Measurements from ENCODE around the gene S100A11. TPM values are rescaled to one million over a fixed set of nuclear protein-coding genes. Genes with fewer than 3 reads are reported as not detected.
A peak's percentile ranks its signal among the peaks of the same experiment; 100 is the strongest.

The S100A11 gene
- total RNA-seq, 2 experiments from 2014 or later = 269 to 293 TPM

DNA sequence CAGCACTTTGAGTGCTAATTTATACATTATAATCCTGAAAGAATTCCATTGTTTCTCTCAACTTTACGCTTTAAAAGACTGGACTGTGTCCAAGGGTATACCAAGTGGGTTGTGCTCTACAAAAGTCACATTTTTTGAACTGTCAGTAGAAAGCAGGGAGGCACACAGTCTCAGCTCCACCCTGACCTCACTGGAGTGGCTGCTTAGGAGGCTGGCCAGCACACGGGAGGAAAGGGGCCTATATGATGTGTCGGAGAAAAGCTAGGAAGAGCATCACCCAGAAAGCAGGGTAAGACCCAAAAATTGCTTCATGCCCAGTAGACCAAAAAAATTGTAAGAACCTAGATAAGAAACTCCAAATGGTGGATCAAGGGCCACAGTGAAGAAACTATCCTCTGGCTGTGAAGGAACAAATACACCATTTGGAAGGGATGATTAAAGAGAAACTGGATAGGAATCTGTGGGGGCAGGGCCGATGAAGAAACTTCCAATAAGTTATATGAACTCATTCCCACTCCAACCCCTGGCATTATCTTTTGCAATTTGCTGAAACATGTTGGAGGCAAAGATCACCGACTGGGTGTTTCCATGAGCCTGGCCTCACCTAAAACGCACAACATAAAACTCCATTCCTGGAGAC, 45.0 kb downstream of the S100A11 start:
- peaks cover 64% of the 10 kb centered on the region for H3K4me1 Mint-ChIP-seq (ENCODE audit: low read depth)
- H3K4me3 Mint-ChIP-seq = peak overlapping the region; percentile 99
- ATAC-seq (no peak), DNase-seq (no peak)
- ChIA-PET CTCF (interaction anchor here (0.6 to 27.4 kb wide), 6 partner anchors 10 to 467 kb away, joined by 3 to 1011 read pairs (median 4); no protein-coding TSS in a partner anchor), POLR2A (interaction anchor here (1.5 to 1.6 kb wide), 2 partner anchors 87 to 94 kb away, joined by 3 to 4 read pairs; no protein-coding TSS in a partner anchor)
- no peaks in the 10 kb centered on the region for H3K27me3 Mint-ChIP-seq (ENCODE audit: low read depth)
- peaks cover 55% of the 10 kb centered on the region for H3K36me3 Mint-ChIP-seq (ENCODE audit: low read depth)
- no peak overlapping the region for H3K27ac Mint-ChIP-seq
- H3K9me3 Mint-ChIP-seq (ENCODE audit: insufficient read depth) = no peaks in the 10 kb centered on the region

DNA sequence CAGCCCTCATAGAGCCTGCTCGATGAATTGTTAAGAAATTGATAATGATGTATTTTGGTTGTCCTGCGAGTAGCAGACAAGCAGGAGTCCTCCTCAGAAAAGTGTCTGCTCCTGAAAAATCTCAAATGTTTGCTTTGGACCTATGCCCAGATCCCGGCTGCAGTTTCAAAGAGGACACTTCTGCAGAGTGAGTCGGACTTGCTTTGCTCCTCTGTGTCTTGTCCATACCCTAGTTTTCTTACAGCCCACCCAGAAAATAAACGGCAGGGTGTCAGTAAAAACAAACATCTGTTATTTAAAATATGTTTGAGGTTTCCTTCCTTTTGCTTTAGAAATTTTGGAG, 46.0 kb downstream of the S100A11 start:
- H3K4me3 Mint-ChIP-seq = peak overlapping the region; percentile 99
- ChIA-PET CTCF (interaction anchor here (1.1 to 28.9 kb wide), 5 partner anchors 1 to 57 kb away, joined by 3 to 1011 read pairs (median 11); partner anchors contain the start of gene S100A10), POLR2A (no interaction called here)
- peaks cover 74% of the 10 kb centered on the region for H3K4me1 Mint-ChIP-seq (ENCODE audit: low read depth)
- peaks cover 64% of the 10 kb centered on the region for H3K36me3 Mint-ChIP-seq (ENCODE audit: low read depth)
- no peak for ATAC-seq
- no peaks in the 10 kb centered on the region for H3K9me3 Mint-ChIP-seq (ENCODE audit: insufficient read depth)
- no peaks in the 10 kb centered on the region for H3K27me3 Mint-ChIP-seq (ENCODE audit: low read depth)
- no peak for DNase-seq
- H3K27ac Mint-ChIP-seq = peak overlapping the region; percentile 16

DNA sequence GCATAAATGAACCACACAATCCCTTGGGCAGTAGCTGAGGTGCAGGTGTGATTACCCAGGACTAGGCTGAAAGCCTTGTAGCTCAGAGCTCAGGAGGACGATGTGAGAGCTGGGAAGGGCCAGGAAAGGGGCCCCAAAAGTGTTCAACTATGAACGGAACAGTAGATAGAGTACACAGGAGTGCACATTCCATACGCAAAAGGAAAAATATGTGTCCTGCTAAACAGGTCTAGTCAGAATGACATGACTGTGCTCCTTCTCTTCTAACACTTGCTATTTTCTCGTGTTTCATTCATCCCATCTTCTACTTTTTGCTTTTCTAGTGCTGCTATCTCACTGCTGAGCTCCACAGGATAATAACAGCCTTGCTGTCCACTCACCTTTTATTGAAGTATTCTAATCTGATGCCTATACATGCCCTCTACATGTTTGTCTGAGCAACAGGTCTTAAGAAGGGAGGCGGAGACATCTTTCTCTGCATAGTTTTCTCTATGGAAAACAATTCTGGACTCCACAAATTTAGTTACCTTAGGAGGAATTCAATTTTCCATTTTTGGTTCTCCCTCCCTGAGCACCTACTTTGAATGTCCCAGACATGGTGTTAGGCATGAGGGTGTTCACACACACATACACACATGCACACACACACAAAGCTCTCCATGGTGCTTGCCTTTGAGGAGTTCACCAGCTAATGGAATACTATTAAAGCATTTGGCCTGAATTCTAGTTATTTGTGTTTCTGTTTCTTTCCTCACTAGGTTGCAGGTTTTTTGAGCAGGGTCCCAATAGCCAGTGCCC, 46.5 kb downstream of the S100A11 start:
- DNase-seq (no peak), ATAC-seq (no peak)
- H3K36me3 Mint-ChIP-seq (ENCODE audit: low read depth) = peaks cover 70% of the 10 kb centered on the region
- H3K4me1 Mint-ChIP-seq (ENCODE audit: low read depth) = peaks cover 78% of the 10 kb centered on the region
- H3K4me3 Mint-ChIP-seq = peak overlapping the region; percentile 99
- CTCF ChIA-PET = interaction anchor here (0.7 to 28.9 kb wide), 8 partner anchors 2 to 108 kb away, joined by 3 to 1011 read pairs (median 4); partner anchors contain the start of gene S100A10
- peak overlapping the region; percentile 35 for H3K27ac Mint-ChIP-seq
- POLR2A ChIA-PET = no interaction called here
- H3K9me3 Mint-ChIP-seq (ENCODE audit: insufficient read depth) = no peaks in the 10 kb centered on the region
- no peaks in the 10 kb centered on the region for H3K27me3 Mint-ChIP-seq (ENCODE audit: low read depth)

DNA sequence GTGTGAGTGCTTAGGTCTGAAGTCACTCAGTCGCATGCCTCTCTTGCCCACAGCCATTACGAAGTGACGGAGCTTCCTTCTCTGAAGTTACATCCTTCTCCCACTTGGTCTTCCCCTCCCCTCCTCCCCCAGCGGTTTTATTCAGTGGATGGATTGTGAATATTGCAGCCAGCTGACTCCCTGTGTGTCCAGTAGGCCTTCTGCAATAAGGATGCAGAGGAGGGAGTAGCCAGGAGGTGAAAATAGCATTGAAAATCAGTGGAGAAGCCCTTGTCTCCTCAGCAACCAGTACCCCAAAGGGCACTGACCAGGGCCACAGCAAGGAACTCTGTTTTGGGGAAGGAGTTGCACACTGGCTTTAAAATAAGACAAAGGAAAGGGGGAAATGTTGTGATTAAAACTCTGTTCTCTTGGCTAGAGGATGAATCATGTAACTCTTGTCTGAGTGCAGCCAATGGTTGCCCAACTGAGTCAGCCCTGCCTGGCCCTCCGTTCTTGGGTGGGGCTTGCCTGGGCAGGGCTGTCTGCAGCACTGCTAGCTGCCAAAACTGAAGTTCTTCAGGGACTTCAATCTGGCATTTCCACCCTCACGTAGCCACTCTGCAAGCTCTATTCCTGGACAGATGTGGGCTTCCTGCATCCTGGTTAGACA, 47.5 kb downstream of the S100A11 start:
- DNase-seq (peak; percentile 44), ATAC-seq (no peak)
- no peaks in the 10 kb centered on the region for H3K27me3 Mint-ChIP-seq (ENCODE audit: low read depth)
- POLR2A ChIA-PET = no interaction called here
- H3K27ac Mint-ChIP-seq = peak overlapping the region; percentile 67
- H3K9me3 Mint-ChIP-seq (ENCODE audit: insufficient read depth) = no peaks in the 10 kb centered on the region
- H3K4me3 Mint-ChIP-seq = peak overlapping the region; percentile 17
- H3K36me3 Mint-ChIP-seq (ENCODE audit: low read depth) = peaks cover 79% of the 10 kb centered on the region
- peaks cover 80% of the 10 kb centered on the region for H3K4me1 Mint-ChIP-seq (ENCODE audit: low read depth)
- CTCF ChIA-PET = interaction anchor here (1.2 to 28.9 kb wide), 5 partner anchors 3 to 107 kb away, joined by 3 to 1011 read pairs (median 8); partner anchors contain the start of gene S100A10

DNA sequence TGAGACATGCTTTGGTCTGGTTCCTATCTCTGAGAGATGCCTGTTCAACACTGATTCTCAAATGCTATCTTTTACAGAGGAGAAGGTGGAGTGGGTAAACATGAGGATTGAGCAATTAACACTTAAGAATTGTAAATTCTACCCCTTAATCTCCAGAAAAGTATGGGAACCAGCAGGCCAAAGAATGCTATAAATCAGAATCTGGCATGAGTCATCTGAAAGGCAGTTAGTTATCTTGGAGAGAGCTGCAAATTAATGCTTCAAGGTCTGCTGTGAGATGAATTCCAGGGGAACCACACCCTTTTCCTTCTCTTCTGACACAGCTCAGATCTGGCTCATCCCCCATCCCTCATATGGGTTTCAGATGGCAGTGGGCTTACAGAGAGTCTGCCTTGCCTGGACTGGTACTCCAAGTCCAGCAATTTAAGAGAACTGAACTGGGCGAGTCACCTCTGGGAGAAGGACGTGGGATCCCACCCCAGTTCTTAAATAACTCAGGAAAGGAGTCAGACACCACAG, 48.3 kb downstream of the S100A11 start:
- DNase-seq (no peak), ATAC-seq (no peak)
- H3K4me3 Mint-ChIP-seq = no peak overlapping the region
- ChIA-PET CTCF (interaction anchor here (0.9 to 28.9 kb wide), 5 partner anchors 3 to 79 kb away, joined by 3 to 1011 read pairs (median 8); partner anchors contain the start of genes S100A10 and THEM4), POLR2A (no interaction called here)
- H3K27me3 Mint-ChIP-seq (ENCODE audit: low read depth) = no peaks in the 10 kb centered on the region
- peaks cover 88% of the 10 kb centered on the region for H3K36me3 Mint-ChIP-seq (ENCODE audit: low read depth)
- peaks cover 86% of the 10 kb centered on the region for H3K4me1 Mint-ChIP-seq (ENCODE audit: low read depth)
- H3K9me3 Mint-ChIP-seq (ENCODE audit: insufficient read depth) = no peaks in the 10 kb centered on the region
- H3K27ac Mint-ChIP-seq = no peak overlapping the region

DNA sequence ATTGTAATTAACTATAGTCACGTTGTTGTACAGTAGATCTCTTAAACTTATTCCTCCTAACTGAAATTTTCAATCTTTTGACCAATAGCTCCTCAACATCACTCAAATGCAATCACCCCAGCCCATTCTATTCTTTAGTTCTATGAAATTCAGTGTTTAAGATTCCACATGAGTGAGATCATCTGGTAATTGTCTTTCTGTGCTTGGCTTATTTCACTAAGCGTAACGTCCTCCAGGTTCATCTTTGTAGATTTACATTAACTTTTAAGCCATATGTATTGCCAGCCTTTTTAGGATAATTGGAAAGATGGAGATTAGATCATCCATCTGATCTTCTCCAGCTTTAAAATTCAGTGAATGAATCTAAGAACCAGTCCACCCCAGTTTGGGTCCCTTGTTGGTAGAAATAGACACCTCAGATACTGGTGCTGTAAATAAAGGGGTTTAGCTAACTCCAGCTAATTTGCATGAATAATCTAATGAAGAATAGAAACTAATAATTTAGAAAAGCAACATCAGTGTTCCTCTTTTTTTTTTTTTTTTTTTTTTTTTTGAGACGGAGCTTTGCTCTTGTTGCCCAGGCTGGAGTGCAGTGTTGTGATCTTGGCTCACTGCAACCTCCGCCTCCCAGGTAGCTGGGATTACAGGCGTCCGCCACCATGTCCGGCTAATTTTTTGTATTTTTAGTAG, 50.2 kb downstream of the S100A11 start:
- ChIA-PET POLR2A (interaction anchor here (0.8 kb wide), 1 partner anchor 16 kb away, joined by 3 read pairs; no protein-coding TSS in a partner anchor), CTCF (interaction anchor here (1.3 to 28.9 kb wide), 4 partner anchors 5 to 95 kb away, joined by 3 to 1011 read pairs (median 508); partner anchors contain the start of gene S100A10)
- ATAC-seq = no peak
- H3K4me1 Mint-ChIP-seq (ENCODE audit: low read depth) = peaks cover 87% of the 10 kb centered on the region
- peaks cover 88% of the 10 kb centered on the region for H3K36me3 Mint-ChIP-seq (ENCODE audit: low read depth)
- H3K27ac Mint-ChIP-seq = peak overlapping the region; percentile 50
- no peaks in the 10 kb centered on the region for H3K27me3 Mint-ChIP-seq (ENCODE audit: low read depth)
- H3K9me3 Mint-ChIP-seq (ENCODE audit: insufficient read depth) = no peaks in the 10 kb centered on the region
- H3K4me3 Mint-ChIP-seq = no peak overlapping the region
- no peak for DNase-seq

DNA sequence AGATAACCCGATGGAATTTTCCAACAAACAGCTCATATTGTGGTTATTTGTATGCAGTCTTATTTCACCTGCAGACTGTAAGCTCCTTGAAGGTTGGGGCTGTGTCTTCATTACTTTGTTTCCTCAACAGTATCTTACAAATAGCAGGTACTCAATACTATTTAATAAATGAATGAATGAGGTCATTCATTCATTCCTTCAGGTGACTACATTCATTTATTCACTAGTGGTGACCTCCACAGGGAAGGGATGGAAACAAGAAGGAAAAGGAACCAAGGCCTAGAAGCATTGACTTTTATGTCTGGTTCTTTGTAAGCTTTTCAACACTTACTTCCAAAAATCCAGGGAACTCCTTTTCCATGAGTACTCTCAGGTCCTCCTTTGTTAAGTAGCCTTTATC, 51.0 kb downstream of the S100A11 start:
- Mint-ChIP-seq H3K4me3 (no peak overlapping the region), H3K27me3 (ENCODE audit: low read depth) (no peaks in the 10 kb centered on the region), H3K36me3 (ENCODE audit: low read depth) (peaks cover 92% of the 10 kb centered on the region), H3K4me1 (ENCODE audit: low read depth) (peaks cover 79% of the 10 kb centered on the region), H3K9me3 (ENCODE audit: insufficient read depth) (no peaks in the 10 kb centered on the region), H3K27ac (peak overlapping the region; percentile 85)
- CTCF ChIA-PET = interaction anchor here (1.3 to 28.9 kb wide), 4 partner anchors 6 to 95 kb away, joined by 3 to 1011 read pairs (median 508); partner anchors contain the start of gene S100A10
- no peak for DNase-seq
- ATAC-seq = no peak
- POLR2A ChIA-PET = no interaction called here

DNA sequence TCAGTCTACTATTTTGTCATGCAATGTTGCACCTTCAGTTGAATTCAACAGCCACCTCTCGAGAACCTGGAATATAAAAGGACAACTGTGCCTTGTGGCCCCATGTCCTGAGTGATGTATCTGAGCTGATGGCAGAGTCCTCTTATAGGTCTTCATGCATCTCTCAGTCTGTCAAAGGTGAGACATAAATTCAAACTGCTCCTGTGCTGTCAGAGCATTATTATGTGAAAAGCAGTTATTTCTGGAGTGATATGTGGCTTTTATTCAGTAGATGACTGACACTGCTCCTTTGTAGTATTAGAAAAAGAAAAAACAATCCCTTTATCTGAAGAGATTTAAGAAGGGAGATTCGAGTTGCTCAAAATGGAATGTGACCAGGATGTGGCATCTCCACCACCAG, 51.5 kb downstream of the S100A11 start:
- H3K4me3 Mint-ChIP-seq = peak overlapping the region; percentile 39
- H3K4me1 Mint-ChIP-seq (ENCODE audit: low read depth) = peaks cover 74% of the 10 kb centered on the region
- POLR2A ChIA-PET = no interaction called here
- no peaks in the 10 kb centered on the region for H3K9me3 Mint-ChIP-seq (ENCODE audit: insufficient read depth)
- no peak for DNase-seq
- H3K27me3 Mint-ChIP-seq (ENCODE audit: low read depth) = no peaks in the 10 kb centered on the region
- H3K27ac Mint-ChIP-seq = peak overlapping the region; percentile 85
- CTCF ChIA-PET = interaction anchor here (1.3 to 28.9 kb wide), 4 partner anchors 7 to 94 kb away, joined by 3 to 1011 read pairs (median 508); partner anchors contain the start of gene S100A10
- no peak for ATAC-seq
- peaks cover 92% of the 10 kb centered on the region for H3K36me3 Mint-ChIP-seq (ENCODE audit: low read depth)

DNA sequence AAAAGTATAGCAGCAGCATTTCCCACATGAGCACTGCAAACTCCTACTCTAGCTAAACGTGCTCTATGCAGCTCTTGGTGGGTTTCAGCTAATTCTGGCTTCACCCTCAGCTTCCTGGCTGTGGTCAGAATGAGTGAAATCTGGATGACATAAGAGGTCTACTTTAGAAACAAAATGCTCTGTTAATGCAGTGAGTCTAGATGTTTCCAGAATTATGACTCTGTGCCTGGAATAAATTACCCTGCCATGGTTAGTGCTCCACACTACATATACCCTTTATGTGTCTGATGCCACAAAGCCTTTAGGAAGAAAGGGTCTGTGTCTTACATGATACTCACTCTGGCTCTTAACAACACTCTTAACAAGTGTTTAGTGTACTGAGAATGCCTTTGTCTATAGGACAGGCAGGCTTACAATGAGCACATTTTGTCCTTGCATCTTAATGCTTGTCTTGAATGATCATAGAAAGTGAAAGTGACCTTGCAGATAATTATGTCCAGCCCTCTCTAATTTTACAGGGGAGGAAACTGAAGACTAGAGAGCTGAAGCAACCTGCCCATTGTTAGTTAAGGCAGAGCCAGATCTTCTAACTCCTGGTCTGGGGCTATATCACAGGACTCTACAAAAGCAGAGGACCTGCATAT, 52.4 kb downstream of the S100A11 start:
- DNase-seq = peak; percentile 73
- H3K9me3 Mint-ChIP-seq (ENCODE audit: insufficient read depth) = no peaks in the 10 kb centered on the region
- peak overlapping the region; percentile 85 for H3K27ac Mint-ChIP-seq
- H3K4me3 Mint-ChIP-seq = peak overlapping the region; percentile 39
- CTCF ChIA-PET = interaction anchor here (0.7 to 28.9 kb wide), 8 partner anchors 7 to 201 kb away, joined by 3 to 1011 read pairs (median 4); partner anchors contain the start of gene S100A10
- POLR2A ChIA-PET = no interaction called here
- ATAC-seq = peak; percentile 91
- H3K27me3 Mint-ChIP-seq (ENCODE audit: low read depth) = no peaks in the 10 kb centered on the region
- peaks cover 90% of the 10 kb centered on the region for H3K36me3 Mint-ChIP-seq (ENCODE audit: low read depth)
- H3K4me1 Mint-ChIP-seq (ENCODE audit: low read depth) = peaks cover 65% of the 10 kb centered on the region
